Measurements from ENCODE around the gene NUDT1.

Gene NUDT1

DNA sequence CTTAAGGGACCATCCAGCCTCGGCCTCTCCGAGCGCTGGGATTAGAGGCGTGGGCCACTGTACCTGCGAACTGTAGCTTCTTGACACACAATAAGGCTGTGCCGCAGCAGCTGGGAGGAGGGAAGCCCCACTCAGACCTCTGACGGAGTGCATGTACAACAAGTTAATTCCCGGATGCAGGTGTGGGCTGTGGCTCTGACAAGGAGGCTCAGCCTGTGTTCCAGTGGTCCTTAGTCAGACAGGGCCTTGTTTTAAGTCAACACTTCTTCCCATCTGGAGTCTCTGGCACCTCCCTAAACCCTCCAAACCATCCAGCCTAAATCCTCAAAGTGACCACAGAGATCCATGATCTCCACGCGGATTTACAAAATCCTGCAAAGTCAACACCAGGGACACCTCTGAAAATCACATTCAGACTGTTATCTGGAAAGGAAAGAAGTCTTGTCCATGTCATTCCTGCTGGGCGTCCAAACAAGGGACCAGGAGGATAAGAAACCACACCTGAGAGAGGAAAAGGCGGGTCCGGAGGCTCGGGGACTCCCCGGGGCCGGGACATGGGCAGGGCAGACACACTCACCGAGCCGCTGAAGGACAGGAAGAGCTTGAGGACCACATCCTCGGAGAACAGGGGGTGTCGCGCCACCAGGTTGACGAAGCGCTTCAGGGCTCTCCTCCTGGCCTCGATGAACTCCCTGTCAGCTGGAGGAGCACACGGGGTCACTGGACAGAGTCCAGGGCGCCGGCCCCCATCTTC lies 29.4 kb downstream of the NUDT1 start:
- no peak for DNase-seq

DNA sequence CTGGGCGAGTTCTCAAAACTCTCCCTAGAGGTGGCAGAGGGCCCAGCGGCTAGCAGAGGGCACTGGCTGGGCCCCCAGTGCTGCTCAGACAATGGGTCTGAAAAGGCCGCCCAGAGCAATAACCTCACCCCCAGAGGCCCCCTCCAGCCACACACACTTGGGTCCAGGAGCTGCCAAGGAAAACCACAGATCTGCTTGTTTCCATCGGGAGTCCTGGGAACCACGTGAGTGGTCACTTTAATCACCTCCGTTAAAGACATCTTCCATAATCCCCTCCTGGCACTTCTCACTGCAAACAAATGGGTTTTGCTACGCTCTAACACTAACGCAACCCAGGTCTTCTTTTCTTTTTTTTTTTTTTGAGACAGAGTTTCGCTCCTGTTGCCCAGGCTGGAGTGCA lies 30.0 kb downstream of the NUDT1 start:
- DNase-seq: no peak

DNA sequence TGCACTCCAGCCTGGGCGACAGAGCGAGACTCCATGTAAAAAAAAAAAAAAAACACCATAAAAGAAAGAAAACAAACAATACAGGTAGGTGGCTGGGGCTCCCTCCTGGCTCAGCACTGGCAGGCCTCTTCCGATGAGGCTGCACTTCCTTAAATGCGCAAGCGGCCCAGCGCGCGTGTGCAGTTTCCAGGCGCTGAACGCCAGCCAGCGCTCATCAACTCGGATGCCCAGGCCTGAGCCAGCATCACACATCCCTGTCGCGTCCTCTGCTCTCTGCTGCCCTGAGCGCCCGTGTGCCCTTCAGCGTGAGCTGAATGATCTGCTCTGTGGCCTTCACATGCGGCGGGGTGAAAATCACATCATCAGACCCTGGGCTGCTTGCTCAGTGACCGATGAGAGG lies 31.8 kb downstream of the NUDT1 start:
- no peak for DNase-seq

DNA sequence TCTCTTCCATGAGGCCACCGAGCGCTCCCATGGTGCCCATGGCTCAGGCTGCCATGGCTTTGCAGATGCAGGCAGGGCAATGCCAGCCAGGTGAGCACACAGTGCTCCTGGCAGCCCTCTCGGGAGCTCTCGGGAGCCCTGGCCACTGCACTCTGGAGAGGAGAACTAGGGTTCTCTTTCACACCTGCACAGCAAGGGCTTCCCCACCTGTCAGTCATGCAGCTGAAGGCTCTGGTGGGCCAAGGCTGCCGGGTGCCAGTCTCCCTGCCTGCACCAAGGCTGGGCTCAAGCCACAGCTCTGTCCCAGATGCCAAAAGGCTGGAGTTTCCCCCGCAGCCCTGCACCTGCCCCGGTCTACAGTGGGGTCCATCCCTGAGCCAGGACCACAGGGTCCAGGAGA lies 32.6 kb downstream of the NUDT1 start:
- DNase-seq: no peak

DNA sequence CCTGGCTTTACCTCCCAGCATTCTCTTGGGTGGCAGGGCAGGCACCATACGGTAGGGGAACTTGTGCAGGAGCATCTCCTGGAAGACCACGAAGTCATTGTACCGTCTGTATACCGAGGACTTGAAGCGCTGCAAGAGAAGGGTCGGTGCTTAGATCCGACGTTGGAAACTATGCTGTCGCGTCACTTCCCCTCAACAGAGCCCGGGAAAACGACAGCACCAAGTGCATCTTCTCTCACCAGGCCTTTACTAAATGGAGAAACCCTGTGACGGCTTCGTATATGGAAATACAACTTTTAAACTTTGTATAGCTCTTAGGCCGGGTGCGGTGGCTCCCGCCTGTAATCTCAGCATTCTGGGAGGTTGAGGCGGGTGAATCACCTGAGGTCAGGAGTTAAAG lies 33.1 kb downstream of the NUDT1 start:
- DNase-seq: no peak

DNA sequence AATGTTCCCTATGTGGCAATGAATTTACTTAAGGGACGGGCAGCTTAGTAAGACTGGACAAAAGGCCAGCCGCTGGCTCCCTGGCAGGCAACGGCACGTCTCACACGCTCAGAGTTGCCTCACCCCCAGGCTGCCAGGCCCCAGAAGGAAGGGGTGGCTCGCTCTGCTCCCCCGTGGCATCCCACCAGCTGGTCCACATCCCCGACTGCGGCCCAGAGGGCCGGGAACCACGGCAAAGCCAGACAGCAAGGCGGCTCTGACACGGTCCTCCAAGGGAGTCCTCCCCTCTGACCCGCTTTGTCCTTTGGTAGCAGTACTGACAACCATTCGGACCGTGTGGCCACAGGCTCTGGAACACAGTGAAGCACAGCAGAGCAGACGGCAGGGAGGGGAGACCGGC lies 34.1 kb downstream of the NUDT1 start:
- DNase-seq: no peak

DNA sequence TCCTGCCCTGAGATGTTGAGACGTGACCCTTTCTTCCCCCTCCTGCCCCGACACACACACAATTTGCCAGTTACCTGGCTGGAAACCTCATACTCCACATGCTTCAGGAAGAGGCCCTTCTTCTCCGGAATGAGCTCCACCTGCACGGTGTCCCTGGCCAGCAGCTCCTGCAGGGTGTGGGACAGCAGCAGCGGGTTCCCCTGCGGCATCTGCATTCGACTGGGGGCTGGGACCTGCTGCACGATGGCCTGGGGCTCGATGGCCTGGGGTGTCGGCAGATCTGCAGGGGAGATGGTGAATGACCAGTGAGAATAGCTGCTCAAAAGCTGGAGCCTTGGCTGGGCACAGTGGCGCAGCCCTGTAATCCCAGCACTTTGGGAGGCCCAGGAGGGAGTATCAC lies 36.0 kb downstream of the NUDT1 start:
- DNase-seq: no peak

DNA sequence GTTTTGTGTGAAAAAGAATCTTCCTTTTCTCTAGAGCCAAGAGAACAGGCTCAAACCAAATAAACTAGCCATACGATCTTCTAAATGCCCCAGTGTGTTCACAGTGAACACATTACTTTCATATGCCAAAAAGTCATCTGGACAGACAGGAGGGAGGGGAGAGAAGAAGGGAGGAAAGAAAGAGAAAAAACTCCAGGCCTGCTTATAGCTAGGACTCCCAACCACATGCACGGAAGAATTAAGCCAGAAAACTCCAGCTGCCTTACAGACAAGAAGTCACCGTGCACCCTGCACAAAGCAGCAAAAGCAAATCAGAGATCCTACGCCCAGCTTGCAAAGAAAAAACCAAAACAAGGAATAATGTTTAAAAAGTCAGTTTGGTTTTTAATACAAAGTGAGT lies 37.9 kb downstream of the NUDT1 start:
- DNase-seq: no peak

DNA sequence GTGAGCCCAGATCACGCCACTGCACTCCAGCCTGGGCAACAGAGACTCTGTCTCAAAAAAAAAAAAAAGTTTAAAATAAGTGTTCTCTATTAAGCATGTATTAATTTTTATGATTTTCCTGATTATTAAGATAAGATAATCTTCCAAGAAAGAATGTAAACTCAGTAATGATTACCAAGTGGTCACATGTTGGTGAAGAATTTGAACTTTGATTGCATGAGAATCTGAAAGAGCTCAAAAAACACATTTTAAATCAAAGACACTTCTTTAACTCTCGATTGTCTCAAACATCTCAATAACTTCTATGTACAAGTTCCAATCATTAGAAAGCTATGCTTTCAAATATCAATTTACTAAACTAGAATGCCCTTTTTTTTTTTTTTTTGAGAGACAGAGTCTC lies 38.4 kb downstream of the NUDT1 start:
- no peak for DNase-seq

DNA sequence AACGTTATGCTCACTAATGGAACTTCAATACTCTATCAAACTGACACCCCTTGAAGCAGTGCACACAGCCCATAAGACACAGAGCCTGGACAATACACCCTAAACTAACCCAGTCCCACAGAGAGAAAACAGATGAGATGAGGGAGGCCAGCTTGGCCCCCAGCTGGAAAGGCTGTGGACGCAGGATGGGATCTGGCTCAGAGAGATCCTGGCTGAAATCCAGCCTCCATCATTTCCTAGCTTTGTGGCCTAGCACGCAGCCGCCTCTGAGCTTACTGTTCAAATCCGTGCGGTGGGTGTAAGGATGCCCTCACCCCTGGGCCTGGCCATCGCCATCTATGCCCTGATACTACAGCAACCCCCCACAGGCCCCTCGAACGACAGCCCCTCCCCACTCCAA lies 39.5 kb downstream of the NUDT1 start:
- DNase-seq: no peak

DNA sequence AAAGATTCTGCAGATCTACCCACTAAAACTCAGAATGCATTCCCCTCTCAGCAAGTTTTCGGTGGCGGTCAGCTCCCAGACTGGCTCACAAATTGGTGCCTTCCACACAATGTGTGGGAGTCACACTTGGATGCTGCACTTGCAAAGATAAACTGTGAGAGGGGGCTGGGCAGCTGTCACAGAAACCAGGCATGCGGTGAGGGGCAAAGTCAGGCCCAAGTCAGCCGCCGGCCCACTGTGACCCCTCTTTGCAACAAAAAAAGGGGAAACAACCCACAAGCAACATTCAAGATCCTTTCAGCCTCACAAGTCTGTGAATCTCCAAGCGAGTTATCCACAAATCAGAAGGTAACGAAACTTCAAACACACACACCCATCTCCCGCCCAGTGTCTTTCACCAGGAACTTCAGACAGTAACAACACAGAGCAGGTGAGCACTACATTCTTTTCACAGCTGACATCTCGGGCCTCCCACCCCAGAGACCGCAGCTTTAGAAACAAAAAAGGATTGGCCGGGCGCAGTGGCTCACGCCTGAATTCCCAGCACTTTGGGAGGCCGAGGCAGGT lies 40.2 kb downstream of the NUDT1 start:
- no peak for DNase-seq

DNA sequence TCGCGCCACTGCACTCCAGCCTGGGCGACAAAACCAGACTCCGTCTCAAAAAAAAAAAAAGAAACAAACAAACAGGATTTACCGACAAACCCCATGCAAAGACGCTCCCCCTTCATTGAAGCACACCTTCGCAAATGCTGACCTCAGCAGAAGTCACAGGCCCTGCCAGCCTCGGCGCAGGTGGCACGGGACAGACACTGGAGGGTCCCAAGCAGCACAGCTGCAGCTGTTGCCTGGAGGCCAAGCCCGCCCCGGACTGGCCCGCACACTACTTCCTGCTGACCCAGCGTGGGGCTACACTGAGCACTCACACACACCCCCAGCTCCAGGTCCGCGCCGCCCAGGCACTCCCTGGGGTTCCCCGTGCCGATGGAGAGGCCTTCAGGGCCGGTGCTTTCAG lies 41.0 kb downstream of the NUDT1 start:
- DNase-seq: no peak

DNA sequence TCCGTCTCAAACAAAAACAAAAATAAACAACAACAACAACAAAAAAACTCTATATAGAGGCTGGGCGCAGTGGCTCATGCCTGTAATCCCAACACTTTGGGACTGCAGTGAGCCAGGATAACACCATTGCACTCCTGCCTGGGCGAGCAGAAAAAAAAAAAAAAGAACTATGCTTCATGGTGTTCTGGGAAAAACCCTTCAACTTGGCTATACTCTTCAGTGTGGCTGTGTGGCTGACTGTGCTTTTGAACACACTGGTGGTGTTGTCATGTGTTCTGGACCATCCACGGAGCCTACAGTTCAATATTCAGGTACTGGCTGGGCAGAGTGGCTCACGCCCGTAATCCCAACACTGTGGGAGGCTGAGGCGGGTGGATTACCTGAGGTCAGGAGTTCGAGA lies 45.7 kb downstream of the NUDT1 start:
- no peak for DNase-seq

DNA sequence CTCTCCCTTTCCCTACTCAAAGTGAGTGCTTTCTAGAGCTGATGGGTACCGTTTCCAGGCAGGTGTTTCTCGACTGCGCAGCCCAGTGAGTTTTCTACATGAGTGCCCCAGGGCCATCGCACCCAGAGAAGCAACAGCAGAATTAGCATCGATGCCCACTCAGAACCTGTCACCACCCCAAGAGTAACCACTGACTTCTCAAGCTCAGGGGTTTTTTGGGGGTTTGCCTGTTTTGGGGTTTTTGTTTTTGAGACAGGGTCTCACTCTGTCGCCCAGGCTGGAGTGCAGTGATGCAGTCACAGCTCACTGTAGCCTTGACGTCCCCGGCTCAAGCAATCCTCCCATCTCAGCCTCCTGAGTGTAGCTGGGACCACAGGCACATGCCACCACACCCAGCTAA lies 46.5 kb downstream of the NUDT1 start:
- no peak for DNase-seq

DNA sequence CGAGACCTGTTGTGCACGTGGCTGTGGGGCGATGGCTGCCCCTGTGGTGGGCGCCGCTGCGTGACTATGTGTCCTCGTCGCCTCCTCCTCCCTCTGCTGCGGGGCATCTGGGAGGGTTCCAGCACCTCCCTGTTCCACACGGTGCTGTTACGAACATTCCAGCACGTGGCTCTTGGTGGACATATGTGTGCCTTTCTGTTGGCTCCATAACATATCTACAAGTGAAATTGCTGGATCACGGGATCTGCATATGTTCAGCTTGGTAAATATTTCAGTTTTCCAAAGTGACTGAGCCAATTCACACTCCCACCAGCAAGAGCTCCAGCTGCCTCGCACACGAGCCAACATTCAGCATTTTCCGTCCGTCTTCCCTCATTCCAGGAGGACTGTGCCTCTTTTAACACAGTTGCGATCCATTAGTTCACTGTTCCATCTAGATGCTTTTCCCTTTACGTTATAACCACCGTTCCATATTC lies 47.1 kb downstream of the NUDT1 start:
- DNase-seq: no peak

DNA sequence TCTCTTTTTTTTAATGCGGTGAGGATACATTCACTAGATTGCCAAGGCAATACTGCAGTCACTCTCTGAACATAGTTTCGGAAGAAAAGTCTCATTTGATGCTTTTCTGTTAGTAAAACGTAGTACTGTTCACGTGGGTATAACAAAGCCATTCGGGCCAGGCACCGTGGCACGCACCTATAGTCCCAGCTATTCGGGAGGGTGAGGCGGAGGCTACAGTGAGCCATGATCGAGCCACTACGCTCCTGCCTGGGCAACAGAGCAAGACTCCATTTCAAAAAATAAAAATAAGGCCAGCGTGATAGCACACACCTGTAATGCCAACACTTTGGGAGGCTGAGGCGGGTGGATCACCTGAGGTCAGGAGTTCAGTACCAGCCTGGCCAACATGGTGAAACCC lies 47.6 kb downstream of the NUDT1 start:
- DNase-seq: no peak

DNA sequence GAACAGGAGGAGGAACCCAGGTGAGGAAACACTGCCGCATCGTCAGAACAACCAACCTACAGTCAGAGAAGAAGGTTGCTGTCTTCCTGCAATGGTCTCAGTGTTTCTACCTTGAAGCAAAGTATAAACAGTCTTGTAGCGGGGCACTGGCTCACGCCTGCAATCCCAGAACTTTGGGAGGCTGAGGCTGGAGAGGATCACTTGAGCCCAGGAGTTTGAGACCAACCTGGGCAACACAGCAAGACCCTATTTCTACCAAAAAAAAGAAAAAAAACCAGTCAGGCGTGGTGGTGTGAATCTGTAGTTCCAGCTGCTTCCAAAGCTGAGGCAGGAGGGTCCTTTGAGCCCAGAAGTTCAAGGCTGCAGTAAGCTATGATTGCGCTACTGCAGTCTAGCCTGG lies 48.9 kb downstream of the NUDT1 start:
- no peak for DNase-seq

DNA sequence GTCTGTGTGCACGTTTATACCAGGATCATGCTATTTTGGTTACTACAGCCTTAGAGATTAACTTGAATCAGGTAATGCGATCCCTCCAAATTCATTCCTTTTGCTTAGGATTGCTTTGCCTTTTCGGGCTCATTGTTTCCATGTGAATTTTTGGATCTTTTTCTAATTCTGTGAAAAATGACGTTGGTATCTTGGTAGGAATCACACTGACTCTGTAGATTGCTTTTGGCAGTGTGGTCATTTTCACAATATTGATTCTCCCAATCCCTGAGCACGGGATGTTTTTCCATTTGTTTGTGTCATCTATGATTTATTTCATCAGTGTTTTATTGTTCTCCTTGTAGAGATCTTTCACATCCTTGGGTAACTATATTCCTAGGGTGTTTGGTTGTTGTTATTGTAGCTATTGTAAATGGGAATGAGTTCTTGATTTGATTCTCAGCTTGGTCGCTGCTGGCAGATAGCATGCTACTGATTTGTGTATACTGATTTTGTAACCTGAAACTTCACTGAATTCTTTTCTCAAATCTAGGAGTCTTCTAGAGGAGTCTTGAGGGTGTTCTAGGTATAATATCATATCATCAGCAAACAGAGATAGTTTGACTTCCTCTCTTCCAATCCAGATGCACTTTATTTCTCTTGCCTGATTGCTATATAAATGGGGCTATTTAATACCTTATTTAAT lies 54.1 kb downstream of the NUDT1 start:
- no peak for DNase-seq

DNA sequence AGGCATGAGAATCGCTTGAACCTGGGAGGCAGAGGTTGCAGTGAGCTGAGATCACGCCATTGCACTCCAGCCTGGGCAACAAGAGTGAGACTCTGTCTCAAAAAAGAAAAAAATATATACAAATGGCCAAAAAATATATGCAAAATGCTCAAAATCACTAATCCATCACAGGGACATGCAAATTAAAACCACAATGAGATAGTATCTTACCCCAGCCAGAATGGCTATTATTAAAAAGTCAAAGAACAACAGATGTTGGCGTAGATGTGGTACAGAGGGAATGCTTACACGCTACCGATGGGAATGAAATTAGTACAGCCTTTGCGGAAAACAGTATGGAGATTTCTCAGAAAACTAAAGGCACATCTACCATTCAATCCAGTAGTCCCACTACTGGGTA lies 54.8 kb downstream of the NUDT1 start:
- DNase-seq: no peak

DNA sequence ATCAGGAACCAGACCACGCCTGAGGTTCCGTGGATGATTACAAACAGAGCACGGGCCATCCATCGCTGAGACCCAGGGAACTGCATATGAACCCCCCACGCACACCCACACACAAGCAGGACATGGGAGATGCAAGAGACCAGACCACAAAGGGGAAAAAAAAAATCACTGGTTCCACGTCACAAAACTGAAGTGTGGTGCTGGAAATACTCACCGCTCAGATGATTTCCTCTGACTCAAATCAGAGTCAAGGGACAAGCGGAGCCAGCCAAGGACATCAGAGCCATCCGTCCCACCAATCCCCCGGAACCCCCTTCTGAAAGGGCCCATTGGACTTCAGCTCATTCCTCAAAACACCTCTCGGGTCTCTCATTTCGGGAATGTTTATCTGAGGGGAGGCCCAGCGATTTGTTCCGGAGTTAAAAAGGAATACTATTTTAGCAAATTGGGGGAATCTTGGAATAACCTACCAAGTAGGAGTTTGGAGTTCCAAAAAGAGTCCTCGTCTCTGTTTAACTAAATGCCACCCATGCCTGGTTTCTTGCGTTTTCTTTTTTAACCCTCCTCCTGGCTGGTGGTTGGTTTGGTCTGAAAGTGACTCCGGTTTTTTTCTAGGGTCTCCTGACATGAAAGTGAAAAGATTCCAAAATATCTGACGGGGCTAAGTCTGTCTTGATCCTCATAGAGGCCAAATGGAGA lies 57.3 kb downstream of the NUDT1 start:
- DNase-seq: peak; percentile 75

DNA sequence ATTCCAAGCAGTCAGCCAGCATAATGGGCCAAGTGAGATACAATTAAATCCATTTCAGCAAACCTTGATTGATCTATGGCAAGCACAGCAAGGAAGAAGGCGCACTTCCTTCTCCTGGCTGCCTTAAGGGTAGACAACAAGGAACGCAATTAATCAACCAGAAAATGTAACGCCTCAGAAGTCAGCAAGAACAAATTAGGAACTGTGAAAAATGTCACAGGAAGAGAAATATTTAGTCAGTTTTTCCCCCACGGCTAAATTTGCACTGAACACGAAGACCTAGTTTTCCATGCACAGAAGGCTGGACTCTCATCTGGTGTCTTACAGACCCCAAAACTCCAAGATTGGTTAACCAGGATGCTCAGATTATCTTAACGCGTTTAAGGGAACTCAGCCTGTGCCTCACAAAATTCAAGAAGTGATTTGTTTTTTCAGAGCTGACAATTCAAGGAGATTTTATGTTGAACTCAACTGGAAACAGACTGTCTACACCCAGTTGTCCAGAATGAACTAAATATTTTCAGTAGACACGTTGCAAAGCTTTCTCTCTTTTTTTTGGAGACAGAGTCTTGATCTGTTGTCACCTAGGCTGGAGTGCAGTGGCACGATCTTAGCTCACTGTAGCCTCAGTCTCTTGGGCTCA lies 58.0 kb downstream of the NUDT1 start:
- DNase-seq: no peak

Measured in EL (cell line).